Fibroblast of skin of abdomen (primary cell): ENCODE results near the gene COL4A2.

ENCODE experiments used
- DNase-seq: peaks from one replicate; pipeline ENCODE4 v3.0.0-alpha.2; 2013

Gene COL4A2

DNA sequence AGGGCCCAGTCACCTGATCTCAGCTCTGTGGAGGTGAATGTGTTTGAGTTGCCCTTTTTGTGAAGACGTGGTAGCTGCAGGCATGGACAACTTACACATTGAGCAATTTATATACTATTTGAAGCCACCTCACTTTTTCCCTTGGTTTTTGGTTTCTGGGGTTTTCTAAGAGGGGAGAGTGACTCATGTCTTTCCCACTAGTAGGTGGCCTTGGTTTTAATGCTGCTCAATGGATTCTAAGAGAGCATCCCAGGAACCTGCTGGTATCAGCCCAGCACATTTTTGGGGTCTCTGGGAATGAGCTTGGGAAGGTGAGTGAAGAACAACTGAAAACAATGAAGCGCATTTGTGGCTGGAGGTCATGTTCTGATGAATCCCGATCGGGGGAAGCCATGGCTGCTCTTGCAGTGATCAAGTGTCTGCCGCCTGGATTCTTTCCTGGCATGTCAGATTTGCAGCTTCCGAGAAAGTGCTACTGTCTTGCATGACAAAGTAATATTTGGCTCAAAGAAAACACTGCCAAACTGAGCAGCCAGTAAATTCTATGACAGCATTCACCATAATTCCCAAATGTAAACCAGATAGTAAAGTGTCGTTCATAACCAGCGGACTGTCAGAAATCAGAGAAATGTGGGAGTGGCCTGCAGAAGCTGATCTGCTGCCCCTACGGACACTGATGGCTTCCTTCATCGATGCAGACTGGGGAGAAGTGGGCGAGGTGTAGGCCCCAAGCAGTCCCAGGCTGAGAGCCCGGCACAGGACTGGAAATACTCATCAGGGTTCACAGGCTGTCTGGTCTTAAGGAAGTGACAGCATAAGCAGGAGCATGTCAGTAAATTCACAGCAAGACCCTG is 98.7 kb downstream of the COL4A2 start:
- peak; percentile 95 for DNase-seq

DNA sequence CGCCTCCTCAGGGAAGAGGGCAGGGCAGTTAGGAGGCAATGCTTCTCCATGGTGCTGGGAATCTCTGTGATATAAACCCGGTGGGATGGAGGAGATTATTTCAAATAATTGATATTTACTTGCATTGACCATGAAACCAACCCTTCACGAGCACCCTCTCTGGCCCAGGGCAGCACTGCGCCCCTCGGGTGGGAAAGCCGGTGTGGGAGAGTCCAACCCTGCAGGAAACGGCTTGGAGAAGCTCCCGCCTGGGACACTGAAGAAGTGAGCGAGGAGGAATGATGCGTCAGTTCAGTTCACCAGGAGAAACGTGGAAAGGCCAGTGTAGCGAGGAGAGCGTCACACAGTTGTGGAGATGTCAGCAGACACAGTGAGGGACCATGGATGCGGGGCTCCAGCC is 99.9 kb downstream of the COL4A2 start:
- DNase-seq: no peak

DNA sequence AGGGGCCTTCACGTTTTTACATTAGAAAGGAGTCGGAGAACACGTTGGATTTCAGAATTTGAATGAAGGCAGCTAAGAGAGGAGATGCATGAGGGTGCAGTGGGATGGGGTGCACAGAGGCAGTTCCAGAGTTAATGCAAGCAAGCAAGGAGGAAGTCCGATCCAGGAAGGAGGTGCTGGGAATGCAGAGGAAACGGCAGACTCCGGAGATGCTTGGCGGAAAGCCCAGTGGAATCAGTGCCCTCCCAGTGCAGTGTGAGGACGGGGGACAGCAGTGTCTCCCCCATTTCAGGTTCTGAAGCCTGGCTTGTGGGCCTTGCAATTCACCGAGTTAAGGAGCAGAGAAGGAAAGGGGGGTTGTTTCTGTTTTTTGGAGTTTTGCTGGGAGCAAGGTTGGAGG is 100.4 kb downstream of the COL4A2 start:
- DNase-seq: no peak

DNA sequence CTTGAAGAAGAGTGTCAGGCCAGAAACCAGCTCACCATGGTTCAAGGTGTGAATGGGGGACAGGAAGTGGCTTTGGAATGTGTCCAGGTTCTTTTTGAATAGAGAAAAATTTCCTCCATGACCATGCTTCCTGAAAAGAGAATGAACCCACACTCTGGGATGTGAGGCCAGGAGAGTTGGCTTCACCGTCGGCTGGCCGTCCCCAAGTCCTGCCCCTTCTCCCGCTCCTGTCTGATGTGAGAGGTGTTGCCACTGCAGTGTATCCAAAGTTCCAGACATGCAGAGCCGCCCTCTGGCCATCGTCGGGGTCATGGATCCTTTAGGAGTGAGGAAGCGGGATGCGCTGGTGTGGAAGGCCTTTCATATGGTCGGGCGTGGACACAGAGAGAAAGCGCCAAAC is 101.2 kb downstream of the COL4A2 start:
- no peak for DNase-seq

DNA sequence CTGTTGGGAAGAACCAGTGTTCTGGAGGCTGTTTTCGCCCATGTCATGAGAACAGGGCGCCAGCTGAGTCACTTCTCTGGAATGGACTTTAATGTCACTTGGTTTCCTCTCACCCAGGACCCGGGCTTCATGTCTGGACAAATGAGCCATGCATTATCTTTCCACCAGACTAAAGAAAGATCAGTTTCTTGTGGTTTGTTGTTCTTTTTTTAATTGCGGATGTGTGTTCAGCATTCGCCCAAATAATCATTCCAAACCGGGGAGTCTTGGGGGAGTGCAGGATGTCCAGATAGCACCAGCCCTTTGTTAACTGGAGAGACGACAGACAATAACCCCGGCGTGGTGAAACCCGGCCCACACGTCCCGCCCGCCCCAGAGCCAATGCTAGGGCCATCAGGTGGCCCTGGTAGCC is 102.5 kb downstream of the COL4A2 start:
- DNase-seq: no peak

DNA sequence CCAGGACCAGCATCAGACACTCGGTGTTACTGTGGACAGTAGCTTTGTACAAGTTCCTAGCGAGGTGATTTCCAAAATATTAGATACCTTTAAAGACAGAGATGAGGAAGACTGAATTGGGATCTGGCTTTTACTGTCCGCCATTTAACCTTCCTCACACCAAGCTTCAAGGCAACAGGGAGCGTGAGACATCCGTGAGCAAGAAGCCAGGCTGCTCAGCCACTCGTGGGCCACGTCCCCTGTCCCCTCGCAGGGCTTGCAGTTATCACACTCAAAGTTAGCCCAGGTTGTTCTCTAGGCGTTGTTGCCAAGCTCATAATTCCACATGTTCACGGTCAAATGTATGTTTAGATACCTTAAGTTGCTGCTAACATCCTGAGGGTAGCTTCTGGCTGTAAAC is 102.9 kb downstream of the COL4A2 start:
- DNase-seq: no peak

DNA sequence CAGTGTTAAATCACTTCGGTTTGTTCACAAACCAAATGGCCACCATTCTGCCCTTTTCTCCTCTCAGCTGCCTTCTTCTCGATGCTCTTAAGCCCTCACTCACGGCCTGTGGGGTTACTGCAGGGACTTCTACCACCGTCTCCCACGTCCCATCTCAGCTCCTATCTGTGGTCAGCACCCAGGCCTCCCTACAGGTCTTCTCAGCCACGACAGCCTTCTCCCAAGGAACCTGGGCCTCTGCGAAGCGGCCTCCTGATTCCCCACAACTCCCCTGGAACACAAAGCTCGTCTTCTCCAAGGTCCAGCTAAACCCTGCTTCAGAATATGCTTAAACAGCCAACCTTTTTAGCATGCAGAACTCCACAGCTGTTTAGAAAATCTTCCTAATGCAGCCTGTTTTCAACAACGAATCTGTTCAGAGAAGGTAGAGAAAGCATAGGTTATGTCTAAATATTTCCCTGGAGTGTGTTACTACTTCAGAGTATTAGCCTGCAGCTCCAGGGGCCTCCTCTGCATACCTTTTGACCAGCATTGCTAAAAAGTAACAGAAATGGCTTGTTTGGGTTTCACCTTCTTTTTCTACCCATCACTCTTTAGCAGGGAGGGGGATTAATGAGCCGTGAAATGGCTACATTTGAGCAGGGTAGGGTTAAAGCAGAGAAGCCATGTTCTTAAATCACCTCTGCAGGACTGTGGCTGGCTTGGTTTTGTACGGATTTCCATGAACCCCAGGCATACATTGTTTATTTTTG is 104.0 kb downstream of the COL4A2 start:
- DNase-seq: no peak

DNA sequence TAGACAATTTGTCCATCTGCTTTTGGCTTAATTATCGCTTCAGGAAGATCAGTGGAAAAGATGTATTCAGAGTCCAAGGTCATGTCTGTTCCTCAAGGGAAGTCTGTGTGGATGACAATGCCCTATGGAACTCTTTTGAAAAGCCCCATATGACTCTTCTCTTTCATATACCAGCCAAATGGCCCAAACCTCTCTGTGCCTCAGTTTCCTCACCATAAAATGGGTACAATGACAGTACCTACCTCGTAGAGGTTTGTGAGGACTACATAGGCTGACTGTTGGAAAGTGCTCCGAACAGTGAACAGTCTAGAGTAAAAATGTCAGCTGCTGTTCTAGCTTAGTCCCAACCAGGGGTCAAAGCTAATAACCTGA is 104.6 kb downstream of the COL4A2 start:
- no peak for DNase-seq

DNA sequence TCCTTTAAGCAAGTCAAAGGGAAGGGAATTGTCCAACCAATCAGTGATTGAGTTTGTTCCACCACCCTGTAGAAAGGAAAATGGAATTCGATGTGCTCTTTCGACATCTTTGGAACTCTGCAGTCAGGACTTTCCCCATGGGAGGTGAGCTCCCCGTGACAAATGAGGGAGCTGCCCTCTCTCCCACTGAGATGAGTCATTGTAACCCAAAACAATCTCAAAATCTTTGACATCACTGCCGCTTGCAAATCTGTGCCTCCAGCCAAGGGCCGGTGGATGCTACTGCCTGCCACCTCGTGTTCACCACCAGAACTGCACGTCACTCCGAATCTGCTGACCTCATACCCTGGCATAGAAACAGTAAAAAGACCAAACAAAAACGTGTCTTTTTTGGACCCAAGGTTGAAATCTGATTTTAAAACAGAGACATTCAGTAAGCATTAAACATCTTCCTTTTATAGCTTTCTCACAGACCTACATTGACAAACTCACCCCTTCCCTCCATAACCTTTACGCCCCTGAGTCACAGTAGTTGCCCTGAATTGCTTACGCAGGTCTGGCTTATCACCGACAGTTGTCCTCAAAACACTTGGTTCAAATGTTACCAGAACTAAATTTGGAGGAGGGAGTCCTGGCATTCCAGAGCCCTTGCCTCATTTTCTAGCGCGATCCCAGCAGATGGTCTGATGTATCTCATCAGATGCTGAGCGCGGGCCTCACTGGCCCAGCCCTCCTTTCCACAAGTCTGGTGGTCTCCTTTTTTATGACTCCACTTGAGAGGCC is 105.2 kb downstream of the COL4A2 start:
- peak; percentile 99 for DNase-seq

DNA sequence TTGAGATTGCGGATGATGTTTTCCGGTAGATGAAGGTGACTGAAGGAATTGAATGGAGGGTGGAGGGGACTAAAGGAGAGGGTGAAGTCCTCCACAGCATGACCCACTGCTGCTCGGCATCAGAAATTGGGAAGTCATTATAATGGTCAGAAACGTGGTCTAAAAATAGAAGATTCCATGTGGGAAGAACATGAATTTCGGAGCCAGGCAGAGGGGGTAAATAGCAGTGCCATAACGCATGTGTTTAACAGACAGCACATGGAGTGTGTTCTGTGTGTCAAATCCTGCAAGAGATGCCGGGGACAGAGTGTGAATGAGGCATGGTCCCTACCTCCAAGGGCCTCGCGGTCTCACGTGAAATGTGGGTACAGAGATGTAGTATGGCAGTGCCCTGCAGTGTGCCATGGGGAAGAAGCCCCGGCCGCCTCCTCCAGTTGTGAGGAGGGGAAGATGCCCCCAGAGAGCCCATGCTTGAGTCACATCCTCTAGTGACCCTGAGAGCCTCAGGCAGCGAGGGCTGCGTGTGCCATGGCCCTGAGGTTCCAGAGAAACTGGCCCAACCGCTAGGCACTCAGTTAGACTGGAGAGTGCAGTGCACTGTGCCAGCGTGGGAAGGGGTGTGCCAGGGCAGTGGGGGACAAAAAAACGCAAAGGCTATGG is 106.1 kb downstream of the COL4A2 start:
- peak; percentile 35 for DNase-seq

DNA sequence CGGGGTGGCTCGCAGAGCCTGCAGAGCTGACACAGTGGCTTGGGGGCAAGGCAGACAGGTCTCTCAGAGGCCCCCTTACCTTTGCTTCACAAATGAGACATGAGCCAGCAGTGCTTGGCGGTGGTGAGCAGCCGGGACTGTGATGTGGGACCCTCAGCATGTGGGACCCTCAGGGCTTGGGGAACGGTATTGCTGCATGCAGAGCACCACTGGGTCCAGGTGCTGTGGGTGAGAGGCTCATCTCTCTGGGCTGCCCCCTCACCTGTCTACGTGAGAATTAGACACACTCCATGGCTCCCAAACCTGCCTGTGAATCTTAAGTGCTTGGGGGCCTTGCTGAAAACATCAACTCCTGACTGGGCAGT is 106.6 kb downstream of the COL4A2 start:
- DNase-seq: no peak

DNA sequence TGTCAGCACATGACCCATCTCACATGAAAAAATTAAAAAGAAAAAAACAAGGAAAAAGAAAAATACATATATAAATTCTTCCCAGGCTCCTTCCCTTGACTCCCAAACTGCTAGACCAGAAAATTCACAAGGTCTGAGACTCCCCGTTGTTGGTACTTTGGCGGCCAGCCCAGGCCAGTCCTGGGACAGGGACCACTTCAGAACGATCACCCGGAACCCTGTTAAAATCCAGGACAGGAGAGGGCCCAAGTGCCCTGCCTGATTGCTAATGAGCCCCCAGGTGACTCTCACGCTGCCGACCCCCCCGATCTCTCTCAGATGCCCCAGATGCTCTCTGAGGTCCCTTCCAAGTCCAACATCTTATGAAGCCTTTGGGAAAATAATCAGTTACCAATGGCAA is 107.2 kb downstream of the COL4A2 start:
- no peak for DNase-seq

DNA sequence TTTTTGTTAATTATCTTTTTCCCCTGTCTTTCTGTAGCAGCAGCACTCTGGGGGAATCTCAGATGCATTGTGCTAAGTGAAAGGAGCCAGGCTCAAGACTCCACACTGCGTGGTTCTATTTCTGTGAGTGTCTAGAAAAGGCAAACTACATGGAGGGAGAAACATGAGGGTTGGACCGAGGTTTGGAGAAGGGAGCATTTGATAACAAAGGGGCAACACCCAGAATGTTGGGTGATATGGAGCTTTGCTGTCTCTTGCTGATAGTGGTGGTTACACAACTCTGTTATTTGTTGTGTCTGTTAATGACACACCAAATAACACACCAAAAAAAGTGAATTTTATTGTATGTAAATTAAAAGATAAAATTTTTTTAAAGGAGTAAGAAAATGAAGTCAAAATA is 107.8 kb downstream of the COL4A2 start:
- DNase-seq: no peak

DNA sequence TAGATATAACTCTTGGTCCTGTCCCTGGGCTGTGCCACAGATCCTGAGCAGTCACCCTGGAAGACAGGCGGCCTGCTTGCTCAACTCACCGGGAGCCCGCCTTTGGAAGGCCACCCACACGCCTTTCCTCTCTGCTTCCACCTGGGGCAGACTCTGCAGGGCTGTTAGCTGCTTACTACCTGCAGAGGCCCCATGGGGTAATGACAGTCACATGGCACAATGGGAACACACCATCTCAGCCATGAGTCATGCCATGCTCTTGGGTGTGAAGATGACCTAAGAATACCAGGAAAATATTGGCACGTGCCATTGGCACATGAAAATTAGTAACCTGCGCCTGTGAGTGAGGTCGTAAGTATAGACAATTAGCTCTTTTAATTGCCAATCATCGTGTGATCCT is 108.6 kb downstream of the COL4A2 start:
- no peak for DNase-seq

DNA sequence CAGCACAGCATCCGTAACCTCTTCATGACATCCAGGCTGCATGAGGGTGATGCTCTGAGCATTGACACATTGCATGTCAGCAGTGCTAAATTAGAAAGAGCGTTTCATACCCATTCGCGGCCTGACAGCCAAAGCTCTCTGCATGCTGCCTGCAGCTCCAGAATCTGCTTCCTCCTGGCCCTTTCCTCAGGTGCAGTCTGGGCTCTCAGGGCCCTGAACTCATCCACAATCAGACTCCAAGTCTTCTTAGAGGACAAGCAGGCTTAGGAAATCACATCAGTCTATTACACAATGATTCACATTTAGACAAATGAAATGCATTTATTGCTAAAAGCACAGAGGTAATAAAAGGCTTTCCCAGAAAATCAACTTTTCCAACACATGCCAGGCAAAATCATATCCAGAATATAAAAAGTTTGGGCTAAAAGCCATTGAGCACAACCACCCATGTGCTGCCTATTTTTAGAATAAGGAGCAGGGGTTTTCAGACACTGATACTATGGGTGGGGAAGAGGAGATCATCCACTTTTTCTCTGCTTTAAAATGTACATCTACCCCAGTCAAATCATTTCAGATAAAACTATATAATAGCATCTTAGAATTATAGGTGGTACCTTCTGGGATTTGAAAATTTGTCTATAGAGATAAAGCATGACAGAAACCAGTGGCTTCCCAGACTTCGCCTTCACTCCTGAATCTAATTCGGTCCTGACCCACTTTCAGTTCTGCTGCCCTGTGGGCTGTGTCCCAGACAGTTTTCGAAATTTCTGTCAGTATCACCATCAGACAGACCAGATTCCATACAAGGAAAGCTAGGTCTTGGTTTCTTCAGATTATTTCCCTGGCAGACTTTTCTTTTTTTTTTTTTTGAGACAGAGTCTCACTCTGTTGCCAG is 109.3 kb downstream of the COL4A2 start:
- DNase-seq: no peak

DNA sequence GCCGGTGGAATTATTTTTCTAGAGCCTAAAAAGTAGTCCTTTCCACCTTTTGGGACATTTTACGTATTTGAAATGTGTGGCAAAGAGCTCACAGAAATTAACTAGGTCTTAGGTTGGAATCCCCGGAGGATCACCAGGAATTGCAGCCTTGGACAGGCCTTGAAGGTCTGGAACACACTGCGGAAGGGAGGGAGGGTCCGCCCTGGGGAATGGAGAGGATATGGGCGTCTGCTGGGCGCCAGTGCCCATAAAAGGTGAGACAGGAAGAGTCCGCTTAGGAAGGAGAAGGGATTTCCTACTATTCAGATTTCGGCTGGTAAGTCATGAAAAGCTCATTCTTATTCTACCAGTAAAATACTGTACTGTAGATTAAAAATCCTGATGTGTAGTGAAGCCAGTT is 111.9 kb downstream of the COL4A2 start:
- no peak for DNase-seq

DNA sequence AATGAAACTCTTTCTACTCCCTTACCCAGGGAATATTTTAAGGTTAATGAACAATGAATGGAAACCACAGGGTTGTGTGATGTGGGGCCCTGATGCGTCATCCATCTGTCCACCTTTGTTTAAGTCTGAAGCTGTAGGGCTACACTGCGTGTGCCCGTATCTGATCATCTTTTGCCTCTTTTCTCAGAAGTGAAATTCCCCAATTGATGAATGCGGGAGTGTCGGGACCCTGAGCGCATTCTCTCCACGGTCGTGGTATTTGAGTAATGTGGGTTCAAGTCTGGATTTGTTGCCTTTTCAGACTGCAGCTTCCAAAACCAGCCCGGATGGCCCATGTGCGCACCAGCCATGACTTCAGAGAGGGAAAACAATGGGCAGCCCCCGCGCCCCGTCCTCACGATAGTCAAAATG is 112.3 kb downstream of the COL4A2 start:
- DNase-seq: no peak

DNA sequence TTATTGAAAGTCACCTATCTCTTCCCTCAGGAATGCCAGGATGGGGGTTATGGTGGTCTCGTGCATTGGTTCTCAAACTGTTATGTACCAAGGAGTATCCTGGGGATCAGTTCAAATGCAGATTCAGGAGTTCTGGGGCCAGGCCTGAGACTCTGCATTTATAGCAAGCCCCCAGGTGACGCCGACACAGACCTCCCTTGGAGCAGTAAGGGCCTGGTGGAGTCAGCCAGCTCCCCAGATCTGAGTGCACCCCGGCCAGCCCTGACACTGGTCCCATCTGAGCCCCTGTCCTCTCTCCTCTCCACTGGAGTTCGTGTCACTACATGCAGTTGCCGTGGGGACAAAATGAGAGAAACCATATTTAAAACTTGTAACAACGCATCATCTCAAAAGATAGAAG is 112.9 kb downstream of the COL4A2 start:
- DNase-seq: no peak

DNA sequence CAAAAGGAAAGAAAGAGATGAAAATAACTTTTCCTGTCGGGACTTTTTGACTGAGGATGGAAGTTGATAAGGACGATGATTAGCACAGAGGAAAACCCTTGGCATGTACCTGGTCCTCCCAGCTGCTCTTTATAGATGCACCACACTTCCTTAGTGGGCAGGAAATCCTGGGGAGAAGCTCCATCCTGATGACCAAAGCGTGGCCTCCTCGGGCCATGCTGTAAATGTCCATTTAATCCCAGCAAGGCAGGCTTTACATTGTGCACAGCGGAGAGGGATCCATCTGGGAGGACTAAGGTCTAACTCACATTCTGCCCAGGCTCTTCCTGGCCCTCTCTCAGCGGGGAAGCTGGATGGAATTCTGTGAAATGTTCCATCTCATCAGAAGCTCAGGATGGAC is 113.5 kb downstream of the COL4A2 start:
- no peak for DNase-seq

DNA sequence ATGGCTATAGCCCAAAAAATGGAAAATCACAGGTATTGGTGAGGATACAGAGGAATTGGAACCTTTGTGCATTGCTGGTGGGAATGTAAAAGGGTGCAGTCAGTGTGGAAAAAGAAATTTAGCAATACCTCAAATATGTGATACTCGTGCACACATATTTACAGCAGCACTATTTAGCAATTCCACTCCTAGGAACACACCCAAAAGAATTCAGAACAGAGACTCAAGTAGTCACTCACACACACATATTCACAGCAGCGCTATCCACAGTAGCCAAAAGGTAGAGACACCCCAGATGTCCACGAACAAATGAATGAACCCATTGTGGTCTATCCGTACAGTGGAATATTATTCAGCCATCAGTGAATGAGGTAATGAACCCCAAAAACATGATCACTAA is 114.0 kb downstream of the COL4A2 start:
- DNase-seq: no peak

DNA sequence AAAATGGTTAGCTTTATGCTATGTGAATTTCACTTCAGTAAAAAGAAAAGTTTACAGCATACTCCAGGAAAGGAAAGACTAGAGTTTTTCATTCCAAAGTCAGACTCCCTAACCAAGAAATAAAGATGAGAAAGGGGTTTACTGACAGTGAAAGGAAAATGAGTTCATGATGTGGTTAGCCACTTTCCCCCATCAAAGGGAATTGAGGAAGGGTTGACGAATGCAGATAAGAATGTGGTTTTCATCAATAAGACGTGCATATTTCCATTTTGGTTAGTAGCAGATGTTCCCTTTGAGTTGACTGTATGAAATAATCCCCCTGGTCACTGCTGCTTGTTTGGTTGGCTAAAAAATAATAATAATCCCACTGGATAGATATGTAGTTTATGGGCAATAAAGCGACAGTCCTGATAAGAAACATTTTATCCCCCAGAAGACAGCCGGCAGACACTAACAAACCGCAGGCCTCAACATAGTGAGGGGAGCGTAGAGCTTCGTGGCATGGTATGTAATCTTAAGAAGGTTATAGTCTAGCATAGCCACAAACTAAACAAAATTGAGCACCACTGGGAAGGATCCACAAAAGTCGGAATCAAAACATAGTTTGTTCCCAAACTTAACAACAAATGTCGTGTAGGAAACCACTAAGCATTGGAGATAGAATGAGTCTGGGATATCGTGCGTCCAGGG is 114.8 kb downstream of the COL4A2 start:
- DNase-seq: peak; percentile 93
